GM19467 (cell line): ENCODE measurements around the gene SLC48A1.

ENCODE experiments used
- ATAC-seq: cut with Tn5 transposase; IDR thresholded peaks from one replicate; pipeline ENCODE4 v1.9.1; 2021; ENCODE audit warnings: mild to moderate bottlenecking, moderate library complexity; ENCODE audit not compliant: unreplicated experiment

SLC48A1 gene

DNA sequence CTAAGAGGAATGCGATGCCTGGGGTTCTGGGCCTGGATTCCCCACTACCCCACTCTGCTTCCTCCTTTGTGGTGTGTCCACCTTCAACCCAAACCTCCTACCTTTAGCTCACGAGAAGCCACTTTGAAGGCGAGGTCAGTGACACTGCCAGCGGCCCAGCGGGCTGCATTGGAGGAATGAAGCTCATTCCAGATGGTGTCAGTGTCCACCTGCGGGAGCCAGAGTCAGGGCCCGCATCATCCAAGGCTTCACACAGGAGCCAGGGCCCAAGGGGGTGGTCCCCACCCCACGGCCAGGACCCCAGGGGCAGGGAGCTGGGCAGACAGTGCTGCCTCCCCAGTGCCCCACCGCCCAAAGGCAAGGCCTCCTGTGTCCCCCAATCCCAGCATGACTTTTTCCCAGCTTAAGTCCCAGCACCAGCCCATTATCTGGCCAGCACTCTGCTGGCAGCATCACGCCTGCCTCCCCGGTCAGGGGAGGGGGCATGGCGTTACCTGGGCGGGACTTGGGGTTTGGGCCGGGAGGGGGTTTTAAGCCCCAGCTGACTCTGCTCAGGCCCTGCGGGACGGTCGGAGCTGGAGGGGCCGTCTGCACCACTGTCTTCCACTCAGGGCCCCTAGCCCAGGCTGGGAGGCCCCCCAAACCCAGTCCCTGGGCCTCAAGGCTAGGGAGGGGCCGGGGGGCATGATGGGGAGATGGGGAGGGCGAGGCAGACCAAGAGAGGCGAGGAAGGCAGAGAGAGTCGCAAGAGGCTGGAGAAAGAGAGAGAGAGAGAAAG, 16.9 kb downstream of the SLC48A1 start:
- no peak for ATAC-seq

DNA sequence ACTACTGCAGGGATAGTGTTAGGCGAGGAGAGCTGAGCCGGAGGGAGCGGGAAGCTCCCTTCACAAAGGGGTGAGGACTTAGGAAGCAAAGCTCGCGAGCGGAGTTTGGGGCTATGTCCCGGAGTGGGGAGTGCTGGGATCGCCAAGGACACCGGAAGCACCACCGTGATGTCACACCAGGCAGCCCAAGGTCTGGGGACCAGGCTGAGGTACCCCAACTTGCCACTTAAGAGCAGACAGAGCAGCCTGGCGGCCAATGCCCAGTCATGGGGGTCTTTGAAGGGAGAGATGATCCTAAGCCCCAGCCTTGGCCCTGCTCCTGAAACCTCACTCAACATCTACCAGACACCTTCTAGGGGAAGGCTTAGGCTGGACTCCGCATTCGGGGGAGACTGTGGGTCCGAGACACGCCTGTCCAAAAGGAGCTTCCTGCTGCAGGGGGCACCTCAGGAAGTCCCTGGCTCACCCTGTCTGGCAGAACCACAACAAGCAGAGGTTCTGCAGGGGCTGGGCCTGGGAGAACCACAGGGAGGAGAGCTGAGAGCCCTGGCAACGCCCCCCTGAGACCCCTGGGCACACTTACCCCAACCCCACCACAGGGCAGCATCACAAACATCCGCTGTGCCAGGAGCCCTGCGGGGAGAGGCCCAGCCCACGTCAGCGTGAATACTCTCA, 17.8 kb downstream of the SLC48A1 start:
- ATAC-seq: no peak

DNA sequence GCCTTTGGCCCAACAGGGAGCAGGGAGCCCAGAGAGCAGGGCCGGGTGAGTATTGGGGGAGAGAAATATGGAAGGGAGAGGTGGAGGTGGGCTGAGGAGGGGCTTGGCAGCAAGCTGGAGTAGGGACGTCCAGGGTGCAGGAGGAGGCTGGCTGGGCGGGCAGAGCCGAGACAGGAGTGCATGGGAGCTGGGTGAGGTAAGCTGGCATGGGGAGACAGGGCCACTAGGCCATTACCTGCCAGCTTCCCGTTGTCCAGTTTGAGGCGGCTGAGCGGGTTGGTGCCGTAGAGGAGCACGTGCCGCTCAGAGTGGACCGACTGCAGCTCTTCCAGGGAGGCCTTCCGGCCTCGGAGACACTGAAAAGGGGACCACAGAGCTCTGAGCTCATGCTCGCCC, 18.3 kb downstream of the SLC48A1 start:
- no peak for ATAC-seq

DNA sequence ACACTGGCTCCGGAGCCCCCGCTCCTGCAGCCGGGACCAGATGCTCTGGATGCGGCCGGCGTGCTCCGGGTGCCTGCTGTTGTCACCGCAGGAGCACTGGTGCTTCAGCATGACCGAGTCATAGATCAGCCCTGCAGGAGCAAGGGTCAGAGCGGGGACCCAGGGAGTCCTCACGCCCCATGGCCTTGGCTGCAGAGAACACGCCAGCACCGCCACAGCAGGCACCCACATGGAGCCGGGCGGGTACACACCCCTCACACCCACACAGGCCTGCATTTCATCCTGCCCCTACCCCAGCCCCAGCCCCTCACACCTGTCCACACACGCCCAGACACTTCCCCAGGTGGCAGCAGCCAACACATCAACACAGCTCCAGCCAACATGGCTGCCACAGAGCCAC, 18.8 kb downstream of the SLC48A1 start:
- no peak for ATAC-seq

DNA sequence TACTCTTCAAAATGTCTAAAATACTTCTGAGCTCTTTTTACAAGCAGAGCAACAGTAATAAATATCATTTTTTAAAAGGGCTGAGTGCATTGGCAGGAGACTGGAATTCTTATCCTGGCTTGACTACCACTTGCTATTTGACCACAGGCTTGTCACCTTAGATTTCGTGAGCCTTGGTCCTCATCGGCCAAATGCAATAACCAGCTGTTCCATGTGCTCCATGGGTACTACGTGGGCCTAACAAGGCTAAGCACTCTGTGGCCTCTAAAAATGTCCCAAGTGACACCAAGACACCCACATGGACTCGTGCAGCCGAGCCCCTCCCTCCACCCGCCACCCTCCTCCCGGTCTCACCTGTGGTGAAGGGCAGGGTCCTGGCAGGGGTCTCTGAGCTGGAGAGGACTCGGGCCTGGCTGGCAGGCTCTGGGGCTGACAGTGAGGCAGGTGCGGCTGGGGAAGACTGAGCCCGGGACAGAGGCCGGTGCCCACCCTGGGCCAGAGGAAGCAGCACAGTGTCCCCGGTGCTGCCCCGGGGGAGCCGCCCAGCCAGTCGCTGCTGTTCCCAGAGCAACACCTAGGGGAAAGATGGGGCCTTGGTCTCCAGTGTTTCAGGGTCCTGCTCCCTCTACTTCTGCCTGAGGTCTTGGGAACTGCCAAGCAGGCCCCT, 20.1 kb downstream of the SLC48A1 start:
- ATAC-seq: no peak

DNA sequence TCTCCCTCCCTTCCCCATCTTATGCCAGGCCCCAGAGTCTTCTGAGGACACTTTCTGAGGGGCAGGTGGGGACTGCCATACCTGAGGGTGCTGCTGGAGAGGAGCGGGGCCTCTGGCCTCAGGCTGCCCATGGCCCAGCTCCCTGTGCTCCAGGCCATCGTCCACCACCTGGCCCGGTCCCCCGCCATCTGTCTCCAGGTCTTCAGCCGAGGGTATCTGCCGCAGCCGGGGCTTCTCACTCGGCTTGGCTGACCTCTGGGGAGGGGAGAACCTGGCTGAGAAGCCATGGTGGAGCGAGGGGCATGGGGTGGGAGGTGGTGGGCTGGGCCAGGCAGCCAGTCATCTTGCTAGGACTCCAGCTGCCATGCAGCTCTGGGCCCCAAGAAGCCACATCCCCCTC, 21.6 kb downstream of the SLC48A1 start:
- no peak for ATAC-seq

DNA sequence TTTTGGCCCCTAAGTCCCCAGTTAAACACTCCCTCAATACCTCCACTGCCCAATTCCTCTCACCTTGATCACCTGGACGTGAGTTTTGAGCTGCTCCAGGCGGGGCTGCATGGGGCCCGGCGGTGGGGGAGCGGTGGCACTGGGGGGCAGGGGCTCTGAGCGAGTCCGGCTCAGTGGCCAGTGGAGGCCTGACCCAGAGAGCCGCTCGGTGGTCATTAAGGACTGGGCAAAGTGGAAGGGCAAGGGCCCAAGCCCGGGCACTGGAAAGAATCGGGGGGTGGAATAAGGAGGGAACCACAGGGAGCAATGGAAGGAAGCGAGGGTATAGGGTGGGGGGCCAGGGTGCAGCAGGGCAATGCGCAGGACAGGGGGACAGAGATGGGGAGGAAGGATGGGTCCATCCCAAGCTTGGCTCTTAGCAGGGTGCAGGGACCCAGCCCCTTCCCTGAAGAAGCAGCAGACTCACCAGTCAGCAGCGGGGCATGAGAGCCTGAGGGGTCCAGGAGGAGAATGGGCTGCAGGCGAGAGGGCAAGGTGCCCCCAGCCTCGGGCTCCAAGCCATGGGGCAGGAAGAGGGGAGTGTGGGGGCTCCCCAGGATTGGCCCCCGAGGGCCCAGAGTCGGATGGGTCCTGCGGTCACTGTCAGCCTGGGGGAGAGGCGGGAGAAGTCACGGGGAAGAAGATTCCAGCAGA, 22.2 kb downstream of the SLC48A1 start:
- ATAC-seq: no peak

DNA sequence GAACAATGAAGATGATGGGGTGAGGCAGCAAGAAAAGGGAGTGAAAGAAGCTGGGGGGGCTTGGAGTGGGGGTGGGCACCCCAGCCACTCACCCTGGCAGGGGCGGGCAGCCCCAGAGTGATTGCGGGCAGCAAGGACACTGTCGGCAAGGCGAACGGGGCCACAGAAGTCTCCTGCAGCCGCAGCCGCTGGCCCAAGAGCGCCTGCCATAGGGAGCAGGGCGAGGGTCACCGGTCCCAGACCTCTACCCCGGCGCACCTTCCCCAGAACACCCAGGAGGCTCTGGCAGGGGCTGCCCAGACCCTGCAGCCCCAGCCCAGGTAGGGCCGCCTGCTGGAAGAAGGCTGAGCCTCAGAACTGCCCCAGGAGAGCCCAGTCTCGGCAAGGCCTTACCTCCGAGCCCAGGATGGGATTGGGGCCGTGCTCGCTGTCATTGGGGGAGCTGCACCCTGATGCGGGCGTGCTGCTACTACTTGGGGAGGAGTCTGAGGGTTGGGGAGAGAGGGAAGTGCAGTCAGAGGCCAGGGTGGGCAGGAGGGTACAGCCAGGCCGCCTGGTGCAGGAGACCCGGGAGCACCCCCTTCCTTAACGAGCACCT, 22.9 kb downstream of the SLC48A1 start:
- no peak for ATAC-seq

DNA sequence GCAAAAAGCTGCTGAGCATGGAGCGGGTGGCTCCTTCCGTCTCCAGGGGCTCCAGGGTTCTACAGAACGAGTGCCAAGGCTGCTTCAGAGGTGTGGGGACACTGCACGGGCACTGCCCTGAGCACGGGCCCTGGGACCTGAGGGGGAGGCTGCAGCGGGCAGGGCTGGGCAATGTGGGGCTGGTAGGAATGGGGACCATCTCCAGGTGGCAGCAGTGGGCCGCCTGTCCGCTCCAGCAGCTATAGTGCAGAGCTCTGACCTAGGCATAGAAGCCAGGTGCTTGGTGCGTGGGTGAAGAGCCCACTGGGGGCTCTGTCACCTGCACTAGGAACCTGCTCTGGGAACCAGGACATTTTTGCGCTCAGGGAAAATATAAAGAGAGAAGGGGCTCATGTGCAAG, 24.4 kb downstream of the SLC48A1 start:
- ATAC-seq: peak; percentile 51

DNA sequence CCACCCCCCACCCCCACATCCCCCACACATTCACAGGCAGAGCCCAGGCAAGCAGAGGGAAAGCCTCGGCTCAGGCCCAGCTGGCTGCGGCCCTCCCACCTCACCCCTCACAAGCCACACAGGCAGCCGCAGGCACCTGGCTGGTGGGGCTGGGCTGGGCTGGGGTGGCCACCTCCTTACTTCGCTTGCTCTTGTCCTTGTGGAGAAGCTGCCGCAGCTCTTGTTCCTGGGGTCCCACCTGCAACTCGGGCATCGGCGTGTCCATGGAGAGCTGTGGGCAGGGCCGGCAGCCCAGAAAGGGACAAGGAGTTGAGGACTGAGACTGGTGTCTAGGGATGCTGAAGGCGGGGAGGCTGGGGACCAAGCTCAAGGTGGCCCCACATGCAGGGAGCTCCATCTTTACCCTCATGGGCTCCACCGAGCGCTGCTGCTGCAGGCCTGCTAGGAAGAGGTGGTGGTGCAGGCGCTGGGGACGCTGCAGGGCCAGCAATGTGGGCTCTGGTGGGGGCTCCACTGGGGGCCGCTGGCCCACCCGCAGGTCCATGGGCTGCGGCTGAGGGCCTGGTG, 25.4 kb downstream of the SLC48A1 start:
- ATAC-seq: no peak

DNA sequence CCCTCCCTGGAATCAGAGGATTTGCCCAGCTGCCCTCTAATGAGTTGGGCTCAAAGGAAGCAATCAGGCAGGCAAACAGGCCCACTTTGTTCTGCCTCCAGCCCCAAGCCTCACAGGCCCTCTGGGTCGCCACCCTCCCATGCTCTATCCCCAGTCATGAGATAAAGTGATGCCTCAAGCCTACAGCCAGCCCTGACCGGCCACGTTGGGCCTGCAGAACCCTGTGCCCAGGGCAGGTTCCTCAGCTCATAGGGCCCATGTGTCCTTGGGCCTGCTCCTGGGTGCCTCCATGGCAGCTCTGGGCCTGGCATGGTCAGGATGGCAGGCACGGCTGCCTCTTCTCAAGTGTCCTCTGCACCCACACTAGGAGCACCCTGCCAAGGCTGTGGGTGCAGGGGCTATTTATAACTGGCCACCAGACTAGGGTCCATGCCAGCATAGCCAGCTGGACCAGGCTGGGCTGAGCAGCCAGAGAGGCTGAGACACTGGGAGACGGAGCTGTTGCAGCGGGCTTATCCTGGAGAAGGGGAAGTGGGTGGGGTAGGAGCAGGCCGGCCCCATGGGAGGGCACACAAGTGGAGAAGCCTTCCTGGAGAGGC, 26.4 kb downstream of the SLC48A1 start:
- ATAC-seq: no peak

DNA sequence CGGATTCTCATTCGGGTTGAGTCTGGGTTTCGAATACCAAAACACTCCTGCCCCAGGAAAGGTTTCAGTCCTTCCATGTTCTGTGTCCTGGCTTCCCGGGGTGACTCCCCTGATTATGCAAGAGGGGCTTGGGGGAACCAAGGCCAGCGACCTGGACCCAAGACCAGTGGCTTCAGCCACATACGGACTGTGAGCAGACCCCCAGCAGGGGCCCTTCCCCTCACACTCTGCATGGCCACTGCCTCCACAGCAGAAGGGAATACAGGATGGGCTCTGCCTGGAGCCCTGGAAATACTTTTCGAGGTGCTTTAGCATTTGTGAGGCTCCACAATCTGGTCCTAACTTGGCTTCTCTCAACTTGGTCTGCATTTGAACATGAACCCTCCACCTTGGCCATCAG, 27.5 kb downstream of the SLC48A1 start:
- ATAC-seq: no peak

DNA sequence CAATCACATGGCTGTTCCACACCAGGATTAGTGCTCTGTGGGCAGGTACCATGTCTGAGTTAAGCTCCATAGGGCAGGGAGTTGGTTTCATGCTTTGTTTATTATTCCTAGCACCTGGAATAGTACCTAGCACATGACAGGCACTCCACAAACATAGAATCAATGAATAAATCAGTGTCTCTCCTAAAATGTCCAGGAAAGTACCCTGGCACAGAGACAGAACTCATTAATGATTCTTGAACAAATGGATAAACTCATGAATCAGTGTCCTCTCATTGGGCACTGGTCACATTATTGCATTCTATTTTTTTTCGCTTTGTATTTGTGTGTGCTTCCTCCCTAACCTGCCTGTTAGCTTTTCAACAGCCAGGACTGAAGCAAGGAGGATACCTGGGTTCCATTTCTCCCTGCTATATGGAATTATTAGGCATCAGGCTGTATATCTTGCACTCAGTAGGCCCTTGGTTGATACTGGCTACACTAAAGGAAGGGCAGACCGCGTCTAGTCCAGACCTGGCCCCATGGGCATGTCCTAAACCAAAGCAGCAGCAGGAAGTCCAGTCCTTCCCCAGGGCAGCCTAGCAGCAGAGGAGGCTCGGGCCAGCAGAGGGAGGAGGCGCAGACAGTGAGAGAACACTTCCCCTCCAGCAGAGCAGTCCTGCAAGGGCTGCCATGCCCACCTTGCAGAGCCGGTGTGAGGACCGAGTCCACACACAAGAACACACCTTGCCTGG, 28.3 kb downstream of the SLC48A1 start:
- no peak for ATAC-seq

DNA sequence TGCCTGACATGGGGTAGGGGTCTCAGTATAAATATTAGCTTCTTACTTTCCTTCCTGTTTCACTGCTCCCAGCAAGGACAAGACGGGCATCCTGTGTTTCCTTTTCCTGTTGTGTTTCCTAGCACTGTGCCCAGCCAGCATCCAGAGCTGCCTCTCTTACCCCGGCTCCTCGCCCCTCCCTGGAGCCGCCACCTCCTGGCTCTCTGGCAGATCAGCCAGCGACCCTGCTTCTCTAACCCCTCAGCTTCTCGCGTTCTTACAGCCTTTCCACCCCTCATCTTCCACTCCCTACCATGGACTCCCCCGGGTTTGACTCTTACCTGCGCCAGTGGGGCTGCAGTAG, 28.8 kb downstream of the SLC48A1 start:
- no peak for ATAC-seq

DNA sequence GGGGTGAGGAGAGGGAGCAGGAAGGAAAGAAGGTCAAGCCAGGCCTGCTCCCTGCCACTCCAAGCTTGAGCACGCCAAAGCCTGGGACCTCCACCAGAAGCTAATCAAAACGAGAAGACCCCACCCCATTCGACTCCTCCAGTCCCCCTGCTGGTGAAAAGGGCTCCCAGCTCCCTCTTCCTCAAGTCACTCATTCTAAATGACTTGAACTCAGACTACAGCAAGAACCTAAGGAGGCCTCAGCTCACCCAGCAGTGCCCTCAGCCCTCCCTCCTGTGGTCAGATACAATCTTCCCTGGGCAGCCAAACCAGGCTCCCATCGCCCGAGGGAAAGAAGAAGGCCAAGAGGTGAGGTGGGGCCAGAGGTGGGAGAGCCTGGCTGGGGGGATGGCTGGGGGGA, 29.3 kb downstream of the SLC48A1 start:
- no peak for ATAC-seq

DNA sequence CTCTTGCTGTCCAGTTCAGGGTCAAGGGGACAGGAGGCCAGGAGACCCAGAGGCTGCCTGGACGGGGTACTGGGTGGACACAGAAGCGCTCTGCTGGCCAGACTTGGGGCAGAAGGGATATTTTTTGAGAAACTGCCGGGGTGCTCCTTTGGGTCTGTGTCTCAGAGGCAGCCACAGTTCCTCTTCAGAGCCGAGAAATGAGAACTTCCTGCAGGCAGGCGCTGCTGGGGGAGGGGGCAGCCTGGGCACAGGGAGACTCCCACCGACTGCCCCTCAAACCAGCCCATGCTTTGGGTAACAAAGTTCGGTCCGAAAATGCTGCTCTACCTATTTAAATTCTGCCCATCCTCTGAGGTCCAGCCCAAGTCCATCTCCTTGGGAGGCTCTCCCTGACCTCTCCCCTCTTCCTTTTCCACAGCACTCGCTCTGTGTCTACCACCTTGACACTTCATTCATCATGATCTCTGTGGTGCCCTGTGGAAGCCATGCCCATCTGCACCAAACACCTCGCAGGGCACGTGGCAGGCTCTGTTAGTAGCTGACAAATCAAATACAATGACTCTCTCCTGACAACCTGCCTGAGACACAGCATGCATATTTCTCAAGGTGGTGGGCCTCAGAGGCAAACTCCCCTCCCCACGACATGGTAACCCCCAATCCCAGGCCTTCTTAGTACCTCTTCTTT, 30.3 kb downstream of the SLC48A1 start:
- no peak for ATAC-seq

DNA sequence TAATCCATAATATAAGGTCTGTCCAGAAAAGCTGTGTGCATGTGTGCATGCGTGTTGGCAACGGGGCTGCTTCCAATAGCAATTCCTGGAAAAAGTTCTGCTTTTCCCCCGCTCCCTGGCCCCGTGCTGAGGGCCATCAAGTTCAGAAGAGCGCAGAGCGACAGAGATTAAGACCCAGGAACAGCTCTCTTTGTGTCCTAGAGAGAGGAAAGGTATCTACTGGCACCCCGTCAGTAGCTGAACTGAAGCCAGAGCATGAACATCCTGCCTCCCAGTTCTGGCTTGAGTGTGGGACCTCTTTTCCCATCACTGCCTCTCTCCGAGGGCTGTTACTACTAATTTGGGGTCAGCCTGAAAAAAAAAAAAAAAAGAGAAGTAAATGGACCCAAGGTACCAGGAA, 31.1 kb downstream of the SLC48A1 start:
- no peak for ATAC-seq

DNA sequence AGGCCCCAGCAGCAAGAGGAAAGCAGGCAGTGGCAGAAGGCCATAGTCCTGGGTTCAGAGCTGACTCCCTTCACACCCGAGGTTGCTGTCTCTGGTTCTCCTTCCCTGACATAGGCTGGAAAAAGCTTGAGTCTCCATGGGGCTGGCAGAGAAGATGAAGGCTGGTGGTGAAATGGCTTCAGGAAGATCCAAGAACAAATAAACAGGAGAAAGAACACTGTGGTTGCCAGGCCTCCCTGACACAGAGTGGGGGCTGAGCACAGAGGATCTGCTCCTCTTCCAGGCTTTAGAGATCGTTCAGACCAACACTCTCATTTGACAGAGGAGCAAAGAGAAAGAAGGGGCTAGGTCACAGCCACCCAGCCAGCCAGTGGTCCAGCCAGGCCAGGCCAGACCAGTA, 32.4 kb downstream of the SLC48A1 start:
- no peak for ATAC-seq

DNA sequence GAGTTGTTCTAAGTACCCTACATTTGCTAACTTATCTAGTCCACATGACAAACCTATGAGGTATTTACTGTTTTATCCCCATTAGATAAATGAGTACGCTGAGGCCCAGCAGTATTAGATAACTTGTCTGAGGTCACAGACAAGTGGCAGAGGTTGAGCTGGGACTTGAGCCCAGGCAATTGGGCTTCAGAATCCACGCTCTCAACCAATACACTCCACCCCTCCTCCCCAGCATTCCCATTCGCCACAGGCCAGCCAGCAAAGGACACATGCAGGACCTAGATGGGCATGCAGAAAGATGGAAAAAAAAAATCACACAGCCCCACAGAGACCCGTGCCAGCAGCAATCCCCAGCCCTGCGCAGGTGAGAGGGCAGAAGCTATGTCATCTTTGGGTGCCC, 34.3 kb downstream of the SLC48A1 start:
- ATAC-seq: no peak
